CD4-positive, alpha-beta memory T cell (primary cell): ENCODE results near the gene ITGA8. TPM values are rescaled to one million over a fixed set of nuclear protein-coding genes. Genes with fewer than 3 reads are reported as not detected.
"Not testable (repeated sequence)": the region's sequence is repeated elsewhere in the genome, so short reads cannot be mapped to it uniquely, and the experiment has no call there.

Source experiments
- CTCF ChIA-PET: fragments of 350-600 bp; sonication (Branson Sonifier 250); formaldehyde crosslinking; loops from one replicate; lab custom pipeline; 2021; ENCODE audit warnings: inconsistent platforms; ENCODE audit not compliant: partially characterized antibody; lab: Charles Lee
- POLR2A ChIA-PET: fragments of 350-600 bp; sonication (Branson Sonifier 250); formaldehyde crosslinking; loops from one replicate; lab custom pipeline; 2021; ENCODE audit not compliant: partially characterized antibody; lab: Charles Lee
- DNase-seq, 5 donors: peaks; one replicate each; pipeline versions ENCODE4 v3.0.0 to v3.0.0-alpha.2; 2020 to 2022; ENCODE audit warnings: mixed read lengths in 1 of 5
- H3K27ac ChIP-seq: one replicate; pipeline ENCODE4 v1.7.0; 2013; ENCODE audit warnings: low read depth, low read length
- H3K27me3 ChIP-seq: 2 replicates; pipeline ENCODE4 v1.7.0; 2013; ENCODE audit warnings: mild to moderate bottlenecking, low read length, moderate library complexity; ENCODE audit not compliant: insufficient read depth
- H3K36me3 ChIP-seq: 2 replicates; pipeline ENCODE4 v1.7.0; 2013; ENCODE audit warnings: mild to moderate bottlenecking, low read length, moderate library complexity; ENCODE audit not compliant: insufficient read depth
- H3K4me1 ChIP-seq: 2 replicates; pipeline ENCODE4 v1.7.0; 2013; ENCODE audit warnings: mild to moderate bottlenecking, low read length, moderate library complexity; ENCODE audit not compliant: insufficient read depth
- H3K4me3 ChIP-seq, 2 donors: one replicate each; pipeline ENCODE4 v1.7.0; 2013; ENCODE audit warnings: low read length in 2 of 2, mild to moderate bottlenecking in 1 of 2
- H3K9me3 ChIP-seq, 2 donors: one replicate each; pipeline ENCODE4 v1.7.0; 2013; ENCODE audit warnings: low read length in 2 of 2, control low read depth in 1 of 2; ENCODE audit not compliant: control insufficient read depth in 1 of 2
- H3K27ac Mint-ChIP-seq, 7 donors: one replicate each; pipeline ENCODE4 v1.8.0; 2020 to 2021; ENCODE audit warnings: mixed read lengths in 7 of 7, mild to moderate bottlenecking in 6 of 7, inconsistent platforms in 3 of 7, moderate library complexity in 3 of 7
- H3K27me3 Mint-ChIP-seq, 2 donors: one replicate each; pipeline ENCODE4 v1.8.0; 2020 to 2021; ENCODE audit warnings: mixed read lengths in 2 of 2
- H3K36me3 Mint-ChIP-seq, 2 donors: one replicate each; pipeline ENCODE4 v1.8.0; 2020 to 2021; ENCODE audit warnings: mixed read lengths in 2 of 2, inconsistent platforms in 1 of 2, mild to moderate bottlenecking in 1 of 2
- H3K4me1 Mint-ChIP-seq, 4 donors: one replicate each; pipeline ENCODE4 v1.8.0; 2020 to 2021; ENCODE audit warnings: mixed read lengths in 4 of 4, mild to moderate bottlenecking in 1 of 4
- H3K4me3 Mint-ChIP-seq, 8 donors: one replicate each; pipeline ENCODE4 v1.8.0; 2020 to 2021; ENCODE audit warnings: mixed read lengths in 8 of 8, mild to moderate bottlenecking in 7 of 8, moderate library complexity in 6 of 8, inconsistent platforms in 3 of 8
- H3K9me3 Mint-ChIP-seq, 8 donors: one replicate each; pipeline ENCODE4 v1.8.0; 2020 to 2021; ENCODE audit warnings: mixed read lengths in 8 of 8, mild to moderate bottlenecking in 5 of 8, inconsistent platforms in 3 of 8, moderate library complexity in 1 of 8
- intact Hi-C: fragments of 100-400 bp; cut with micrococcal nuclease; formaldehyde crosslinking; loops from one replicate; pipeline ENCODE4 v1.15.1; 2023
- polyA plus RNA-seq, 2 donors: library from polyadenylated mRNA; unstranded; fragments of 300-500 nt; fragmentation: Illumina TruSeq; gene quantifications; one replicate each; pipeline ENCODE4 v1.2.3, GENCODE V29; 2021
- total RNA-seq, 2 experiments: library from RNA; stranded (reverse); gene quantifications; one replicate each; pipeline ENCODE4 v1.2.3, GENCODE V29; 2021

Gene ITGA8
- total and polyA plus RNA-seq, 4 experiments from 2014 or later = not detected

DNA sequence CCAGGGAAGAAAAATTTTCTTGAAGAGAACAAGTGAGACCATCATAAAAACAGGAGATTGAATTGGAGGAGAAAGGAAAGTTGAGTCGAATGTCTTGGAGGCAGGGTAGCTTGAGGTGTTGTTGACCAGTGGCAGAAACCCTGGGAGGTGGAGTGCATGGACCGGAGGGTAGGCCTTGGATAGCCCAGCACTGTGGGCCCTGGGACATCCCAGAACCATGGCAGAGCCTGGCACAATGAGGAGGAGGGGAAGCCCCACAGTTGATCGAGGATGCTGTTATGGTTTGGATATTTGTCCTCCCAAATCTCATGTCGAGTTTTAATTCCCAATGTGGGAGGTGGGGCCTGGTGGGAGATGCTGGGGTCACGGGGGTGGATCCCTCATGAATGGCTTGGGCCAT is 157.1 kb downstream of the ITGA8 start:
- no peaks in the 10 kb centered on the region for H3K9me3 ChIP-seq
- no peaks in the 10 kb centered on the region for H3K4me1 ChIP-seq
- CTCF ChIA-PET = no interaction called here
- Mint-ChIP-seq H3K4me1 (no peaks in the 10 kb centered on the region), H3K9me3 (peaks cover 0 to 2% (median 0%) of the 10 kb centered on the region in 8 donors), H3K27ac (no peak overlapping the region), H3K36me3 (no peaks in the 10 kb centered on the region), H3K4me3 (no peak overlapping the region), H3K27me3 (peaks cover 4 to 8% of the 10 kb centered on the region in 2 donors)
- intact Hi-C loops = no loop called here
- H3K4me3 ChIP-seq = no peak overlapping the region
- H3K27ac ChIP-seq = no peak overlapping the region
- POLR2A ChIA-PET = no interaction called here
- DNase-seq = no peak
- no peaks in the 10 kb centered on the region for H3K36me3 ChIP-seq
- no peaks in the 10 kb centered on the region for H3K27me3 ChIP-seq

DNA sequence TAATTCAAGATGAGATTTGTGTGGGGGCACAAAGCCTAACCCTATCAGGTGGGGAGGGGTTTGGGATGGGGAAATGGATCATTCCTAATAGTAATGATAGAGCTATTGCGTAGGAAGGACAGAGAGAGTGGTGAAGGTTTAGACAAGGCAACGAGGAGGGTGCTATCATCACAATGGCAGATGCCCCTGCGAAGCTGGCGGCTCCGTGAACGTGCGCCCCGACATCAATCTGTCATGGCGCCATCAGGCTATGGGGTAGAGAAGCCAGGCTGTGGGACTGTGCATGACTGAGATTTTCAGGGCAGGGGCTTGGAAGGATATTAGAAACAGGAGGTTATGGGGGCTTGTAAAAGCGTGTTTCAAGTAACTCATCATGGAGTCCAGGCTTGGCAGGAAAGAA is 157.6 kb downstream of the ITGA8 start:
- Mint-ChIP-seq H3K4me3 (no peak overlapping the region), H3K36me3 (no peaks in the 10 kb centered on the region), H3K27me3 (peaks cover 4 to 8% of the 10 kb centered on the region in 2 donors), H3K9me3 (peaks cover 0 to 2% (median 0%) of the 10 kb centered on the region in 8 donors), H3K4me1 (no peaks in the 10 kb centered on the region), H3K27ac (no peak overlapping the region)
- Histone ChIP-seq H3K36me3 (no peaks in the 10 kb centered on the region), H3K4me1 (no peaks in the 10 kb centered on the region), H3K27ac (no peak overlapping the region), H3K27me3 (no peaks in the 10 kb centered on the region), H3K4me3 (no peak overlapping the region), H3K9me3 (no peaks in the 10 kb centered on the region)
- no peak for DNase-seq
- intact Hi-C loops = no loop called here
- ChIA-PET CTCF (no interaction called here), POLR2A (no interaction called here)

DNA sequence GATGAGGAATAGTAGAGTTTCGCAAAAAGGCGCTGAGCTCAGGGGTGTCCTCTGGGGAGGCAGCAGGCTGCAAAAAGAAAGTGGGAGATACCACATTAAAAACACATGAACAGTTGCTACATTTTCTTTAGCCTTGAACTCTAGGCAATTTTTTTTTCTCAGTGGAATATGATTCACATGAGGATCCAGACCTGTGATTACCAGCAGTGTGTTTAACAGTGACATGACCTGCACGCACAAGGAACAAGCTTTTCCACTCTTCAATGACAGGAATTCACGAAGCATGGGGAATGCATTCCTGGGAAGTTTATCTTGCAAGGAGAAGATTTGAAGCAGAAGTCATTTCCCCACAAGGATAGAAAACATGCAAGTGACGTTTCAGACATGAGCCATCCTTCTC is 161.6 kb downstream of the ITGA8 start:
- no peaks in the 10 kb centered on the region for H3K4me1 Mint-ChIP-seq
- peaks cover 5% of the 10 kb centered on the region in 2 donors for H3K27me3 Mint-ChIP-seq
- Histone ChIP-seq H3K27me3 (no peaks in the 10 kb centered on the region), H3K4me3 (no peak overlapping the region), H3K27ac (no peak overlapping the region), H3K4me1 (no peaks in the 10 kb centered on the region), H3K9me3 (no peaks in the 10 kb centered on the region), H3K36me3 (no peaks in the 10 kb centered on the region)
- intact Hi-C loops = no loop called here
- peaks cover 0 to 11% (median 0%) of the 10 kb centered on the region in 8 donors for H3K9me3 Mint-ChIP-seq
- no peaks in the 10 kb centered on the region for H3K36me3 Mint-ChIP-seq
- ChIA-PET CTCF (no interaction called here), POLR2A (no interaction called here)
- no peak overlapping the region for H3K27ac Mint-ChIP-seq
- DNase-seq = no peak
- no peak overlapping the region for H3K4me3 Mint-ChIP-seq

DNA sequence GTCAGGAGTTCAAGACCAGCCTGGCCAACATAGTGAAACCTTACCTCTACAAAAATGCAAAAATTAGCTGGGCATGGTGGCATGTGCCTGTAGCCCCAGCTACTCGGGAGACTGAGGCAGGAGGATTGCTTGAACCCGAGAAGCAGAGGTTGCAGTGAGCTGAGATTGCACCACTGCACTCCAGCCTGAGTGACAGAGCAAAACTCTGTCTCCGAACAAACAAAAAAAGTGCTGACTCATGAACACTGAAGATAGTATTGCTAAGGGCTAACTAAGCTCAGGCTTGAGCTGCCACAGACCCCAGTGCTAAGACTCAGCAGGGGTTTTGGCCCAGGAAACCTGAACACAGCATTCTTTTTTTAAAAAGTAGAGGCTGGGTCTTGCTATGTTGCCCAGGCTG is 162.6 kb downstream of the ITGA8 start:
- H3K4me3 ChIP-seq, H3K27ac ChIP-seq, H3K27ac Mint-ChIP-seq, H3K27me3 Mint-ChIP-seq, CTCF ChIA-PET, POLR2A ChIA-PET, H3K4me3 Mint-ChIP-seq, intact Hi-C loops, H3K27me3 ChIP-seq, H3K4me1 ChIP-seq, H3K9me3 ChIP-seq, H3K4me1 Mint-ChIP-seq, H3K36me3 Mint-ChIP-seq, DNase-seq, H3K36me3 ChIP-seq: not testable (repeated sequence)
- peaks cover 0 to 11% (median 0%) of the 10 kb centered on the region in 8 donors for H3K9me3 Mint-ChIP-seq

DNA sequence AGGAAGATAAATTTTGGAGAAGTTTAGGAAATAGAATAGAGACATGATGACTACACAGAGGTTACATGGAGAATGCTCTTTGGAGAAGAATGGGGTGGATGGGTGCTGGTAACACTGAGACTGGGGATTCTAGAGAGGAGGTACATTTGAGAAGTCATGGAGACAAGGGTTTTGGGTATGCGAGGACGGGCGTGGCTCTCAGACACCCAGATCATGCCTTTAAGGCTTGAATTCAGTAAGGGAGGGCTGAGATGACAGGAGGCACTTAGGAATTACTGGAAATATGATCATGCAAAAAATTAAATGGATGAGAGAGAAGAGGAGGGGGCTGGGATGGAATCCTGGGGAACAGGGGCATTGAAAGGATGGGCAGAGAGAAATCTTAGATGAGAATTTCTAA is 168.8 kb downstream of the ITGA8 start:
- Histone ChIP-seq H3K27me3 (no peaks in the 10 kb centered on the region), H3K27ac (no peak overlapping the region), H3K36me3 (no peaks in the 10 kb centered on the region), H3K9me3 (no peaks in the 10 kb centered on the region), H3K4me1 (no peaks in the 10 kb centered on the region), H3K4me3 (no peak overlapping the region)
- Mint-ChIP-seq H3K27ac (no peak overlapping the region), H3K36me3 (no peaks in the 10 kb centered on the region), H3K27me3 (peaks cover 1 to 3% of the 10 kb centered on the region in 2 donors), H3K4me3 (no peak overlapping the region), H3K4me1 (no peaks in the 10 kb centered on the region), H3K9me3 (peaks cover 0 to 12% (median 0%) of the 10 kb centered on the region in 8 donors)
- ChIA-PET POLR2A (no interaction called here), CTCF (no interaction called here)
- intact Hi-C loops = no loop called here
- no peak for DNase-seq

DNA sequence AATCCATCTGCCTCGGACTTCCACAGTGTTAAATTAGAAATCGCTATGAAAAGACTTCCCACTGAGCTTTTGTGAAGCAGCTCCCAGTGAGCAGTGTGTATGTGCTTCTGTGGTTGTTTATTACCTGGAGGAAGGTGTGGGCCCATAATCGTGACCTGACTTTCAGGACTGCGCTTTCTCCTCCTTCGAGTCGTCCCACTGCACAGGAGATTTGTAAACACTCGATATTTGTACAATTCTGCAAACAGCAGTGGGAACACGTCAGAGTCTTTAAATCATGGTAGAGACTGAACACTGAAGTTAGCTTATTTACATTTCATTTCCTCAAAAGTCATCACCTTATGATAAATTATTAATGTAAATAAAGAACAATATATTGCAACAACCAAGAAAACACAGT is 171.4 kb downstream of the ITGA8 start:
- POLR2A ChIA-PET = no interaction called here
- intact Hi-C loops = no loop called here

DNA sequence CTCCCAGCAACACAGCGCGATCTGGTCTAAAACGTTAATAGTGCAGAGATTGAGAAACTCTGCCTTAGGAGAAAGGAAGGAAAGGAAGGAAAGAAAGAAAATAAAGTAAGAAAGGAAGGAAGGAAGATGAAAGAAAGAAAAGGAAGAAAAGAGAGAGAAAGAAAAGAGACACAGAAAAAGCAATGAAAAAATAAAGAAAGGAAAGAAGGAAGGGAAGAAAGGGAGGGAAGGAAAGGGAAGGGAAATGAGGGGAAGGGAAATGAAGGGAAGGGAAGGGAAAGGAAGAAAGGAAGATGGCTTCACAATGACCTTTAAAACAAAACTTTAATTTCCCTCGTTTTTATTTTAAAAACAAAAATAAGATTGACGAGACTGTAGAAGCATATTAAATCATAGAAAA is 173.1 kb downstream of the ITGA8 start:
- Histone ChIP-seq H3K9me3 (no peaks in the 10 kb centered on the region), H3K36me3 (no peaks in the 10 kb centered on the region), H3K27me3 (no peaks in the 10 kb centered on the region), H3K4me3 (no peak overlapping the region), H3K4me1 (no peaks in the 10 kb centered on the region), H3K27ac (no peak overlapping the region)
- no peak for DNase-seq
- ChIA-PET POLR2A (no interaction called here), CTCF (no interaction called here)
- no peak overlapping the region for H3K27ac Mint-ChIP-seq
- H3K9me3 Mint-ChIP-seq = peaks cover 0 to 11% (median 4%) of the 10 kb centered on the region in 8 donors
- peaks cover 1 to 4% of the 10 kb centered on the region in 2 donors for H3K27me3 Mint-ChIP-seq
- intact Hi-C loops = no loop called here
- H3K36me3 Mint-ChIP-seq = no peaks in the 10 kb centered on the region
- H3K4me3 Mint-ChIP-seq = no peak overlapping the region
- no peaks in the 10 kb centered on the region for H3K4me1 Mint-ChIP-seq

More for the DNA sequence above, 171.4 kb downstream of the ITGA8 start:
- Histone ChIP-seq H3K4me3 (no peak overlapping the region), H3K36me3 (no peaks in the 10 kb centered on the region), H3K9me3 (no peaks in the 10 kb centered on the region), H3K4me1 (no peaks in the 10 kb centered on the region), H3K27me3 (no peaks in the 10 kb centered on the region), H3K27ac (no peak overlapping the region)
- H3K4me1 Mint-ChIP-seq = no peaks in the 10 kb centered on the region
- no peak overlapping the region for H3K4me3 Mint-ChIP-seq
- H3K27me3 Mint-ChIP-seq = peaks cover 3 to 4% of the 10 kb centered on the region in 2 donors
- no peak for DNase-seq
- no peaks in the 10 kb centered on the region for H3K36me3 Mint-ChIP-seq
- peaks cover 0 to 9% (median 4%) of the 10 kb centered on the region in 8 donors for H3K9me3 Mint-ChIP-seq
- CTCF ChIA-PET = no interaction called here
- no peak overlapping the region for H3K27ac Mint-ChIP-seq

DNA sequence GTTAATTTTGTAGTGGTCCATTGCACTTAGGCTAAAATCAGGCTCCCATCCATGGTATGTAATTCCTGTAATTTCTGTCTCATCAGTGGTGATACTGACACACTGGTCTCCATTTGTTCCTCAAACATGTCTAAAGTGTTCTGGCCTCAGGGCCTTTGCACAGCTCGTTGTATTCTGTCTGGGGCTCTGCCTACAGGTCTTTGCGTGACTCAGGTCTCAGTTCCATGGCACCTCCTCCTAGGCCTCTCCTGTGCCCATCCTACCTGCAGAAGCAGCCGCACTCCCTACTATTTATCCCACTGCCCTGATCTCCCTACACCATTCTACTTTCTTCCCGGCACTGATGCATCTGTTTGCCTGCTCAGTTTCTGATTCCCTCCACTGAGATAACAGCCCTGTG is 173.8 kb downstream of the ITGA8 start:
- Histone ChIP-seq H3K4me1 (no peaks in the 10 kb centered on the region), H3K36me3 (no peaks in the 10 kb centered on the region), H3K27me3 (no peaks in the 10 kb centered on the region), H3K4me3 (no peak overlapping the region), H3K27ac (no peak overlapping the region), H3K9me3 (no peaks in the 10 kb centered on the region)
- Mint-ChIP-seq H3K9me3 (peaks cover 0 to 11% (median 4%) of the 10 kb centered on the region in 8 donors), H3K27me3 (peaks cover 1 to 4% of the 10 kb centered on the region in 2 donors), H3K4me1 (no peaks in the 10 kb centered on the region), H3K27ac (peak overlapping the region in 1 of 7 donors; percentile 43), H3K36me3 (no peaks in the 10 kb centered on the region), H3K4me3 (no peak overlapping the region)
- no peak for DNase-seq
- intact Hi-C loops = no loop called here
- CTCF ChIA-PET = no interaction called here
- POLR2A ChIA-PET = no interaction called here
